ENCODE measurements around the gene CDC42BPB. TPM values are rescaled to one million over a fixed set of nuclear protein-coding genes. Genes with fewer than 3 reads are reported as not detected.

Gene CDC42BPB
- total RNA-seq, 1 experiment from 2014 or later = 96.9 TPM

DNA sequence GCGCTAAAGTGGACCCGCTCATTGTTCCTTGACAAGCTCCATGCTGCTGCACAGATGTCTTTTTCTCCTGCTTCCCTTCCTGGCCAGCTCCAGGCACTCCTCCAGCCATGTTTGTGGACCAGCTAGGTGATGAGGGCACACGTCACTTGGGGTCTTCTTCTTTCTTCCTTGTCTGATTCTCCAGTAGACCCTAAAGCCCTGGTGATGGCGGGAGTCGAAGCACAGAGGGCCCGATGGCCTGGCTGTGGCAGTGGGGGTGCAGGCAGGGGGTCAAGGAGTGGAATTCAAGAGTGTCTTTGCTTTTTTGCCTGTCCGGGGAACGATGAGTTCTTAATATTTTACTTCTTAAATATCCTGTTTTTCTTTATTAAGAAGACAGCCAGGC lies 157.8 kb downstream of the CDC42BPB start:
- no peaks in the 10 kb centered on the region for H3K4me1 Mint-ChIP-seq
- peak overlapping the region; percentile 71; the same call in 1 of the 2 replicates for H3K27ac Mint-ChIP-seq
- no peaks in the 10 kb centered on the region for H3K36me3 Mint-ChIP-seq
- H3K9me3 Mint-ChIP-seq = no peaks in the 10 kb centered on the region
- H3K27me3 Mint-ChIP-seq (ENCODE audit: low read depth) = no peaks in the 10 kb centered on the region
- TF ChIP-seq ATF6 (CRISPR knock-in tag; IDR thresholded peaks at IDR 0.05) = no peak
- no peak for TF ChIP-seq TP53 (CRISPR knock-in tag; IDR thresholded peaks at IDR 0.05)
- no peak overlapping the region for H3K4me3 Mint-ChIP-seq
- CTCF ChIA-PET = interaction anchor here (0.7 kb wide), 1 partner anchor 14 kb away, joined by 3 read pairs; no protein-coding TSS in a partner anchor
- no peak for DNase-seq (ENCODE audit: low spot score)
- ATAC-seq = no peak
- POLR2A ChIA-PET = no interaction called here

DNA sequence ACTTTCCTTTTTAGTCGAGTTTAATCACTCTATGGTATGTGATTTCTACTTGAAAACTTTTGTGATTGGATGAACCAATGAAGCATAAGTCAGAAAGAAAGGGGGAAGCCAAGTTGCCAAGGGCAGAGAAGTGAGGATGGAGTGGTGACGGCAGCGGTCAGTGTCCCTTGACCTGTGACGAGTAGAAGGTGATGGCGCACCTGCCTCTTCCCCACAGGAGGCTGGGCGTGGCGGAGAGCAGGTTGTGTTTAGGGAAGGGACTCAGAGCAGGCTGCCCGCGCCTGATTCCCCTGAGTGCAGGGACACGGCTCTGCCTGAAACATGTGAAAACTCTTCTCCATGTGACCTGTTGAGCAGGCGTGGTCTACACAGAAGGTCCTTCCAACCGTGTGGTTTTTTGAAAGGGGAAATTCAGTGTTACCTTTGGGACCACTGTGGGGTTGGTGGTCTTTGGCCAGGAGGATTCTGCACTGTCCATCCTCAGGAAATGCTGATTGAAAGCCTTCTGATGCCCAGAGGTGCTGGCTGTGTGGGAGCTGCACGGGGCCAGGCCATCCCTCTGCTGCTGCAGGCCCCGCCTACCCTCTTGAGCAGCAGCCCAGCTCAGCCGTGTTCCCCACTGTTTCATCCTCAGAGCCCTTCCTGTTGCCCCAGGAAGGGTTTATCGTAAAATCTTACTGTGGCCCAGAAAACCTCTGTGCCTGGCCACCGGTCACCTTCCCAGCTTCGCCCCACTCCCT lies 158.4 kb downstream of the CDC42BPB start:
- Mint-ChIP-seq H3K27me3 (ENCODE audit: low read depth) (no peaks in the 10 kb centered on the region), H3K27ac (peak overlapping the region; percentile 71; the same call in 1 of the 2 replicates), H3K4me3 (no peak overlapping the region), H3K9me3 (no peaks in the 10 kb centered on the region), H3K36me3 (no peaks in the 10 kb centered on the region), H3K4me1 (no peaks in the 10 kb centered on the region)
- CTCF ChIA-PET = interaction anchor here (0.7 kb wide), 1 partner anchor 14 kb away, joined by 3 read pairs; no protein-coding TSS in a partner anchor
- POLR2A ChIA-PET = no interaction called here
- ATAC-seq = peak; percentile 41
- DNase-seq (ENCODE audit: low spot score) = no peak
- TF ChIP-seq ATF3 (CRISPR knock-in tag; conservative IDR thresholded peaks at IDR 0.05) (no peak), ATF6 (CRISPR knock-in tag; IDR thresholded peaks at IDR 0.05) (no peak), PRRX2 (CRISPR knock-in tag; IDR thresholded peaks at IDR 0.05) (no peak), FOXK1 (CRISPR knock-in tag; IDR thresholded peaks at IDR 0.05) (no peak), ZNF425 (CRISPR knock-in tag; conservative IDR thresholded peaks at IDR 0.05) (no peak), ZBTB21 (CRISPR knock-in tag; IDR thresholded peaks at IDR 0.05; ENCODE audit: borderline replicate concordance) (no peak)

DNA sequence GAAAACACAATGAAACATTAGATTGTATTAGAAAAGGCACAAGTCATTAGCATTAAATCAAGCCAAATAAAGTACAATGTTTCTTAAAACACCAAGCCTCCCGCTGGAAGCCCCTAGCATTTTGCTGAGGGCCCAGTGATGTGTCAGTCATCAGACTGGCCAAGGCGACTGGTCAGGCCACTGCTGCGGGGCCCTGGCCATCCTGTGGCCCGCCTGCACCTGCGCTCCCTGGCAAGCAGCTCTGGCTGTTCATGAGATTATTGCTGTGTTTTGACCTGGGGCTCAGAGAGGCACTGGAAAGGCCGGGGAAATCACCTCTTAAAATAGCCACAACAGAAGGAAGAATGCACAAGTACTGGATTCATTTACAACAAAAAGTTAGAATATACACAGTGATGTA lies 159.1 kb downstream of the CDC42BPB start:
- no peak for TF ChIP-seq NFATC4 (CRISPR knock-in tag; IDR thresholded peaks at IDR 0.05)
- TF ChIP-seq, protein P1, sequence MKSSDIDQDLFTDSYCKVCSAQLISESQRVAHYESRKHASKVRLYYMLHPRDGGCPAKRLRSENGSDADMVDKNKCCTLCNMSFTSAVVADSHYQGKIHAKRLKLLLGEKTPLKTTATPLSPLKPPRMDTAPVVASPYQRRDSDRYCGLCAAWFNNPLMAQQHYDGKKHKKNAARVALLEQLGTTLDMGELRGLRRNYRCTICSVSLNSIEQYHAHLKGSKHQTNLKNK (CRISPR knock-in tag; IDR thresholded peaks at IDR 0.05) = no peak
- TF ChIP-seq ZNF121 (CRISPR knock-in tag; IDR thresholded peaks at IDR 0.05) = no peak
- no peak for TF ChIP-seq KAT7 (CRISPR knock-in tag; IDR thresholded peaks at IDR 0.05; ENCODE audit: borderline replicate concordance)
- no peak for TF ChIP-seq TEAD1 (CRISPR knock-in tag; IDR thresholded peaks at IDR 0.05)
- no peak for TF ChIP-seq ZNF416 (CRISPR knock-in tag; IDR thresholded peaks at IDR 0.05)
- no peak for TF ChIP-seq PRDM15 (CRISPR knock-in tag; IDR thresholded peaks at IDR 0.05)
- TF ChIP-seq ESRRA (CRISPR knock-in tag; IDR thresholded peaks at IDR 0.05; ENCODE audit: borderline replicate concordance) = no peak
- TF ChIP-seq ZNF138 (CRISPR knock-in tag; conservative IDR thresholded peaks at IDR 0.05) = no peak
- TF ChIP-seq STAT6 (CRISPR knock-in tag; conservative IDR thresholded peaks at IDR 0.05; ENCODE audit: low read depth) = no peak
- TF ChIP-seq SP1 (CRISPR knock-in tag; conservative IDR thresholded peaks at IDR 0.05) = no peak
- Mint-ChIP-seq H3K4me1 (no peaks in the 10 kb centered on the region), H3K27ac (no peak overlapping the region), H3K4me3 (no peak overlapping the region), H3K9me3 (no peaks in the 10 kb centered on the region), H3K27me3 (ENCODE audit: low read depth) (no peaks in the 10 kb centered on the region), H3K36me3 (no peaks in the 10 kb centered on the region)
- ChIA-PET CTCF (no interaction called here), POLR2A (no interaction called here)
- no peak for DNase-seq (ENCODE audit: low spot score)
- ATAC-seq = no peak

All from WTC11 (cell line).